Germinal center (tissue), 1 donor: ENCODE data around the gene HERC4.

Source experiments
- DNase-seq: peaks from one replicate; pipeline ENCODE4 v3.0.0; 2012; ENCODE audit warnings: mixed read lengths, low spot score

HERC4 gene

DNA sequence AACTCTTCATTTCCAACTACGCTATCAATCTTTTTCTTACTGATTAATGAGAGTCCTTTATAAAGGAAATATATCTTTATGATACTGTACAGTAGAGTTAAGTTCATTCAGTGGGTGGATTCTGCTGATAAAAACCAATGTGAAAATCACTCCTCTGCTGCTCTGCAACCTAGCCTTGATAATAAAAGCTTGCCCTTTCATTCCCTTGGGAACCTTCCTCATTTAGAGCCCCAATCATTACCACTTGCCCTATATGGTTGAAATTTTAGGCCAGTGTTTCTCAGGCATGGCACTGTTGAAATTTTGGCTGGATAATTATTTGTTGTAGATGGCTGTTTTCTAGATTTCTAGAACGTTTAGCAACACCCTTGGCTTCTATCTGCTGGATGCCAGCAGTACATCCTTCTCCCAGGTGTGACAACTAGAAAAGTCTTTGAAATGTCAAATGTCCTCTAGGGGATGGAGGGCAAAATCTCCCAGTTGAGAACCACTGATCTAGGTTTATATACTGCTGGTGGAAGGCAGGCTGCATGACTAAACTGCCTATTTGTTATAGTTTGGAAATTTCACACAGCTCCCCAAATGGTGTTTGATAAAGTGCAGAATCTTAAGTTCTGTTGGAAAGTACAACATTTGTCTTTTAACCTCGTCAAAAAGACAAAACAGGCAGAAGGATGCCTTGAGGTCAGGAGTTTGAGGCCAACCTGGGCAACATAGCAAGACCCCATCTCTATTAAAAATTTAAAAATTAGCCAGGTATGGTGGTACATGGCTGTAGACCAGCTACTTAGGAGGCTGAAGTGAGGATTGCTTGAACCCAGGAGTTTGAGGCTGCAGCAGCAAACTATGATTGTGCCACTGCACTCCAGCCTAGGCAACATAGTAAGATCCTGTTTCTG, 199.5 kb downstream of the HERC4 start:
- DNase-seq, result no peak
